ENCODE results near the gene SDHD.

The SDHD gene

GRCh38 chr11:112106070-112106469 lies 19.4 kb downstream of the SDHD start:
- DNase-seq = no peak

DNA sequence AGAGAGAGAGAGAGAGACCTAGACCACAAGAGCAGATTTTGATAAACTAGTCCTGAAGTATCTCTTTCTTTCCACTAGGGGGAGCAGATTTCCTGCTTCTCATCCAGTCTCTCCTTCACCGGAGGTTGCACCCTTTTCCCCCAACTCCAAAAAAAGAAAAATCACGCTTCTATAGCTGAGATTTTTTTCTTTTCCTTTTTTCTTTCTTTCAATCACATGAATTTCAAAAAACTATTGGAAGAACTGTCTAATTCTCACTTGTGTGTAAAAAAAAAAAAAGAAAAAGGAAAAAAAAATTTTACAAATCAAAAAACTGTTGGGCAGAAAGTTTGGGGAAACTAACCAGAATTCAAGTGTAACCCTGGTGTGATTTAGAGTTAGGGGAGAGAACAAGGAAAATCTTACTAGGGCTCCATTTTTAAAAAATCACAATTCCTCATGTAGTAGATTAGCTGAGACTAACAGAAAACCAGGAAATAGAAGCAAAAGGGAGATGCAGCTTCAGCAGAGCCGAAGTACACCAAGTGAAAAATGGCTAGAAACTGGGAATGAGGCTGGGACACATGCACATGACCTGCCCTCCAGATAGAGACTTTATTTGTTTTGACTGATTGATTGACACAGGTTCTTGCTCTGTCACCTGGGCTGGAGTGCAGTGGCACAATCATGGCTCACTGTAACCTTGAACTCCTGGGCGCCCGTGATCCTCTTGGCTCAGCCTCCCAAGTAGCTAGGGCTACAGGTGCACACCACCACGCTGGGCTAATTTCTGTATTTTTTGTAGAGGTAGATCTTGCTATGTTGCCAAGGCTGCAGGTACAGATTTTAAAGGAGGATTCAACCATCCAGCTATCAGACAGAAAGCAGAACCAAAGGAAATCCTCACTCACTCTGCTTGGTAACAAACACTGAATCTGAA lies 27.1 kb downstream of the SDHD start:
- no peak for DNase-seq

- no peak for DNase-seq
Measured at GRCh38 chr11:112114460-112114859, 27.8 kb downstream of the SDHD start.

GRCh38 chr11:112115386-112115785 lies 28.7 kb downstream of the SDHD start:
- DNase-seq = no peak

GRCh38 chr11:112118176-112118575 lies 31.5 kb downstream of the SDHD start:
- DNase-seq = no peak

DNA sequence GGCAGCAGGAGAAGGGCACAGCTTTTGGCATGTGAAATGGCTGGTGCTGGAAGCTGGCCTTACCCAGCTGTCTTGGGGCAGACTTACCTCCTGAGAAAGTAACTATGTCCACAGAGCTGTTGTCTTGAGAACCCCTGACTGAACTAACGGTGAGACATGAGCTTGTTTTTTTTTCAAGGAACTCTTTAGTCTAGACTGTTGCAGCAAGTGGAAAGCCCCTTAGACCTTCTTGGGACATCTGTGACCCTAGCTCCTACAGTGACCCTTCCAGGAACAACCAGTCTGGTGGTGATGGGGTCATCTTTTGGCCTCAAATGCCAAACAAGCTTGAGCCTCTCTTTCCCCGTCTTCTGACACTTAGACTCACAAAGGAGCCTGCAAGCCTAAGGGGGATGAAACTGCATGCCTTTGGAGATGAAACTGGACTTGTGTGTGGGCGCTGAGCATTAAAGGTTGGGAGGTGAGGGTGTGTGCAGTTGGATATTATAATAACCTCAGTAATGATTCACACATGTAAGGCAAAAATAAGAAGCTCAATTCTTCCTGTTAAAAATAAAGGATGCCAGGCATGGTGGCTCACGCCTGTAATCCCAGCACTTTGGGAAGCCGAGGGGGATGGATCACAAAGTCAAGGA lies 35.4 kb downstream of the SDHD start:
- no peak for DNase-seq

DNA sequence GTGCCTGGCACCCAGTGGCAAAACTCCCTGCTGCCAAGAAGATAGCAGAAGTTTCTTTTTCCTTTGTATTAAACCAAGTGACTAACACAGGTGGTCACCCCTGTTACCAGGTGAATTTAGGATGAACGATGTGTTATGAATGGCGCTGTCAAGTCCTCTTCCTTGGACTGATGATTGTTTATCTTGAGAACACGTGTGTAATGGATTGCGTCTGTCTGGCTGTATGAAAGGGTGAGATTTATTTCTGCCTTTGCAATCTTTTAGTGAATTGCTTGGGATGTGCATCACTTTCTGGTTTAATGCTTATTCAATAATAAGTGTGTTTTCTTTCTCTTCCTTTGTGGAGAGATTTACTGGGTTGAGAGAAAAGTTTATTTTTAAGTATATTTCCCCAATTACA lies 36.5 kb downstream of the SDHD start:
- no peak for DNase-seq

DNA sequence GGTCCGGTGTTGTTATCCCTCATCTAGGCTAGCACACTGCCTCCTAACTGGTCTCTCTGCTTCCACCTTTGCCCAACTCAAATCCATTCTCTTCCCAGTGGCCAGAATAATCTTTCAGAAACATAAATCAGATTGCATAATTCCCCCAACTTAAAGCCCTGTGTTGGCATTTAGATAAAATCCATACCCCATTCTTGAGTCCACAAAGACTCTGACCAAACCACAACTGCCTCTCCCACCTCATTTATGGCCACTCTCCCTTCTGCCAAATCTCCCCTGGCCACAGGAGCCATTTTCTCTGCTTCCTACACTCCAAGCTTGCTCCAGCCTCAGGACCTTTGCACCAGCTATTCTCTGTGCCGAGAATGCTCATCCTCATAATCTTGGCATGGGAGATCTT lies 40.4 kb downstream of the SDHD start:
- DNase-seq = no peak

GRCh38 chr11:112128483-112129121 lies 41.9 kb downstream of the SDHD start:
- no peak for DNase-seq

GRCh38 chr11:112129656-112130055 lies 43.0 kb downstream of the SDHD start:
- no peak for DNase-seq

DNA sequence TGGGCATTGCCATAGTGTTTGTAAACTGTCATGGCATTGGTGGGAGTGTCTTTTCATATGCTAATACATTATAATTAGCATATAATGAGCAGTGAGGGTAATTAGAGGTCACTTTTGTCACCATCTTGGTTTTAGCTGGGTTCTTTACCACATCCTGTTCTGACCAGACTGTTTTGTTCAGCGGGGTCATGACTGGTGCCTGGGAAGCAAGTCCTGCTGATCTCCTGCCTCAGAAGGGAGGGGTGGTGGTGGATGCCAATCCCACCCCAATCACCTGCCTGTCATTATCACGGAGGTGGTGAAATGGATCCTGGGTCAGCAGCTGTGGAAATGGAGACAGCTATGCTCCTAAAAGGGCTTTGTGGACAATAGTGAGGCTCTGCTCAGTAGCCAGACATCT lies 46.1 kb downstream of the SDHD start:
- DNase-seq = no peak

GRCh38 chr11:112134473-112134872 lies 47.8 kb downstream of the SDHD start:
- DNase-seq = no peak

- no peak for DNase-seq
Measured at GRCh38 chr11:112143597-112143996, 56.9 kb downstream of the SDHD start.

Measured in activated CD8-positive, alpha-beta memory T cell treated with anti-CD3 and anti-CD28 coated beads, Interleukin-2, amount 50 U/mL, for 4 hours (primary cell).